Testis (tissue), 2 donors: ENCODE results near the gene WBP1.

Source experiments
- CTCF ChIP-seq, 3 experiments: fragments of 450-650 bp in 2 of 3; fragments of 200-600 bp in 1 of 3; sonication (generic) in 1 of 3; IDR thresholded peaks; one replicate each; pipeline ENCODE4 v1.5.1; 2016 to 2019; ENCODE audit warnings: antibody characterized with exemption in 3 of 3, mild to moderate bottlenecking in 2 of 3, moderate library complexity in 1 of 3
- POLR2A ChIP-seq: fragments of 450-650 bp; IDR thresholded peaks from one replicate; pipeline ENCODE4 v1.6.1; 2017; ENCODE audit warnings: antibody characterized with exemption, mild to moderate bottlenecking, moderate library complexity

GRCh38 chr2:74430502-74430901 is 27.7 kb upstream of the WBP1 start:
- TF ChIP-seq CTCF (IDR thresholded peaks at IDR 0.05) (no peak), POLR2A (no peak)
